Chondrocyte (in vitro differentiated cells): ENCODE measurements around the gene TMPRSS5. TPM values are rescaled to one million over a fixed set of nuclear protein-coding genes. Genes with fewer than 3 reads are reported as not detected.
"Not testable (repeated sequence)": the region's sequence is repeated elsewhere in the genome, so short reads cannot be mapped to it uniquely, and the experiment has no call there.

Experiments used
- DNase-seq: peaks from one replicate; pipeline ENCODE4 v3.0.0; 2021; ENCODE audit warnings: mixed read lengths, low spot score
- H3K27ac Mint-ChIP-seq: one replicate; pipeline ENCODE4 v1.8.0; 2021; ENCODE audit warnings: mild to moderate bottlenecking, moderate library complexity, mixed read lengths; ENCODE audit not compliant: unreplicated experiment
- H3K27me3 Mint-ChIP-seq: 2 replicates; pipeline ENCODE4 v1.8.0; 2021; ENCODE audit warnings: low read depth, mixed read lengths
- H3K36me3 Mint-ChIP-seq: 2 replicates; pipeline ENCODE4 v1.8.0; 2021; ENCODE audit warnings: low read depth, mixed read lengths
- H3K4me1 Mint-ChIP-seq: 2 replicates; pipeline ENCODE4 v1.8.0; 2021; ENCODE audit warnings: low read depth, mild to moderate bottlenecking, mixed read lengths
- H3K4me3 Mint-ChIP-seq: one replicate; pipeline ENCODE4 v1.8.0; 2021; ENCODE audit warnings: mild to moderate bottlenecking, moderate library complexity, mixed read lengths; ENCODE audit not compliant: unreplicated experiment
- H3K9me3 Mint-ChIP-seq: 2 replicates; pipeline ENCODE4 v1.8.0; 2021; ENCODE audit warnings: low read depth, mixed read lengths
- total RNA-seq: library from RNA; stranded (reverse); gene quantifications from 3 replicates; pipeline ENCODE4 v1.2.1, GENCODE V29; 2021
- TF ChIP-seq, protein P1 (sequence below): fragments of 200-600 bp; sonication (generic); IDR thresholded peaks from 2 replicates; pipeline ENCODE4 v1.5.0; 2021; ENCODE audit warnings: antibody characterized with exemption, mild to moderate bottlenecking, moderate library complexity

TMPRSS5 gene
- total RNA-seq, 1 donor from 2014 or later = 0.37 TPM

DNA sequence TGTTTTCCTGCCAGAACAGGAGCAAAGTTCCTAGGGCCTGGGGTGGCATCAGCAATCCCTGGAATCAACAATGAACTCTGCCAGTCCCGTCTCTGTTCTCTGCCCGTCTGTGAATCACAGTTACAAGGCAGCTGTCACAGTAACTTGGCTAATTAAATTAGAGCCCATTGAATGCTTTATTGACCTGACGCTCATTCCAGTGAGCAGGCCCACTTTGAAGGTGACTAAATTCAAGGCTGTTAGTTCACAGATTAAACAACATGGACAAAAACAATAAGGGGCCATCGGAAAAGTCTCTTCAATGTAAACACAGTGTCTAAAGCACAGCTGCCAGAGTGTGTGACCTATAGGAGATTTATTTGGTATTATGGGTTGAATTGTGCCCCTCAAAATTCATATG lies 17.7 kb upstream of the TMPRSS5 start:
- TF ChIP-seq, protein P1, sequence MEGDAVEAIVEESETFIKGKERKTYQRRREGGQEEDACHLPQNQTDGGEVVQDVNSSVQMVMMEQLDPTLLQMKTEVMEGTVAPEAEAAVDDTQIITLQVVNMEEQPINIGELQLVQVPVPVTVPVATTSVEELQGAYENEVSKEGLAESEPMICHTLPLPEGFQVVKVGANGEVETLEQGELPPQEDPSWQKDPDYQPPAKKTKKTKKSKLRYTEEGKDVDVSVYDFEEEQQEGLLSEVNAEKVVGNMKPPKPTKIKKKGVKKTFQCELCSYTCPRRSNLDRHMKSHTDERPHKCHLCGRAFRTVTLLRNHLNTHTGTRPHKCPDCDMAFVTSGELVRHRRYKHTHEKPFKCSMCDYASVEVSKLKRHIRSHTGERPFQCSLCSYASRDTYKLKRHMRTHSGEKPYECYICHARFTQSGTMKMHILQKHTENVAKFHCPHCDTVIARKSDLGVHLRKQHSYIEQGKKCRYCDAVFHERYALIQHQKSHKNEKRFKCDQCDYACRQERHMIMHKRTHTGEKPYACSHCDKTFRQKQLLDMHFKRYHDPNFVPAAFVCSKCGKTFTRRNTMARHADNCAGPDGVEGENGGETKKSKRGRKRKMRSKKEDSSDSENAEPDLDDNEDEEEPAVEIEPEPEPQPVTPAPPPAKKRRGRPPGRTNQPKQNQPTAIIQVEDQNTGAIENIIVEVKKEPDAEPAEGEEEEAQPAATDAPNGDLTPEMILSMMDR = no peak
- Mint-ChIP-seq H3K27ac (no peak overlapping the region), H3K36me3 (peaks cover 13% of the 10 kb centered on the region), H3K4me1 (peaks cover 2% of the 10 kb centered on the region), H3K4me3 (no peak overlapping the region), H3K27me3 (no peaks in the 10 kb centered on the region), H3K9me3 (no peaks in the 10 kb centered on the region)
- DNase-seq = no peak

DNA sequence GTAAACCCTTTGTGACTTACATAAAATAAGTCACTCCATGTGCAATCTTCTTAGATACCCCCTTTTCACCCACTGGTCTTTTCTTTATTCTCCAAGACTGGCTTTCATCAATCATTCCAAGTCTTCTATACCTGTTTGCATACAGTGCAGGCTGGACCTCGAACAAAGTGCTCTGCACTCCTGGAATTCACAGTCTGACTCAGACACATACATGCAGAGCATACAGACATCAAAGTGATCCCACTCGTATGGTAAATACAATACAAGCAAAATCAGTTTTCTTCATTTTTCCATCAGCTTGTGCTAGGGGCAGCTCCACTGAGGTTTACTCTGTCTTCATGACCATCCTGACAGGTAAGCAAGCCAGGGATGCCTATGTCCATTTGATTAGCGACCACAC lies 16.8 kb upstream of the TMPRSS5 start:
- DNase-seq = no peak
- Mint-ChIP-seq H3K4me3 (no peak overlapping the region), H3K27me3 (no peaks in the 10 kb centered on the region), H3K36me3 (peaks cover 14% of the 10 kb centered on the region), H3K4me1 (no peaks in the 10 kb centered on the region), H3K9me3 (no peaks in the 10 kb centered on the region), H3K27ac (no peak overlapping the region)
- TF ChIP-seq, protein P1 = no peak

- Mint-ChIP-seq H3K36me3 (peaks cover 19% of the 10 kb centered on the region), H3K4me3 (no peak overlapping the region), H3K27me3 (no peaks in the 10 kb centered on the region), H3K4me1 (no peaks in the 10 kb centered on the region), H3K27ac (no peak overlapping the region), H3K9me3 (peaks cover 6% of the 10 kb centered on the region)
- TF ChIP-seq, protein P1 = no peak
- DNase-seq = no peak
Observed at GRCh38 chr11:113722221-113722620, 16.1 kb upstream of the TMPRSS5 start.

DNA sequence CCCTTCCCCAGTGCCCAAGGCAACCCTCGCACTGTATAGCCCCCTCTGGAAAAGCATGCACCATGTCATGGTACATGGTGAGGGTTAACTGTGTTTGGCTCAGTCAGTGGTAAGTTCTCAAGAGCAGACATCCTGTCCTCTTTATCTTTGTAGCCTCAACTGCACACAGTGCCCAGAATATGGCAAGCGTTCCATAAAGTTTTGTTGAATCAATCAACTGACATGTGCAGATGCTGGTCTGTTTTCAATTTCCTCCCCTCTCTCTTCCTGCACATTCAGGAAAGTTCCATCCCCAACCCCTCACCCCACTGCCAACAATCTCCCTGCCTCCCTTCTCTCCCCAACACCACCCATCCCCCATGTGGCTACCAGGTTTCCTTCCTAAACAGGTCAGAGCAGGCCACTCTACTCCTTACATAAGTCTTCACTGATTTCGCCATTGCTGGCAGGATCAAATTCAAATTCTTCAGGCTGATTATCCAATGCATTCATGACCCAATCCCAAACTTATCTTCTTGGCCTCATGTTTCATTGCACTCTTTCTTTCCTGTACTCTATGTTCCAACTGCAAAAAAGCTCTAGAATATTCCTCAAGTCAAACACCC lies 15.5 kb upstream of the TMPRSS5 start:
- H3K4me1 Mint-ChIP-seq = no peaks in the 10 kb centered on the region
- no peak overlapping the region for H3K4me3 Mint-ChIP-seq
- TF ChIP-seq, protein P1 = no peak
- peaks cover 23% of the 10 kb centered on the region for H3K36me3 Mint-ChIP-seq
- peaks cover 13% of the 10 kb centered on the region for H3K9me3 Mint-ChIP-seq
- H3K27me3 Mint-ChIP-seq = no peaks in the 10 kb centered on the region
- no peak overlapping the region for H3K27ac Mint-ChIP-seq
- no peak for DNase-seq

- not testable (repeated sequence) for H3K4me3 Mint-ChIP-seq, H3K4me1 Mint-ChIP-seq, DNase-seq, H3K27ac Mint-ChIP-seq, H3K27me3 Mint-ChIP-seq
- Mint-ChIP-seq H3K36me3 (peaks cover 23% of the 10 kb centered on the region), H3K9me3 (peaks cover 13% of the 10 kb centered on the region)
Observed at GRCh38 chr11:113720478-113720877, 14.4 kb upstream of the TMPRSS5 start.

GRCh38 chr11:113715882-113716625 lies 9.9 kb upstream of the TMPRSS5 start:
- Mint-ChIP-seq H3K27me3 (no peaks in the 10 kb centered on the region), H3K4me3 (no peak overlapping the region), H3K27ac (no peak overlapping the region), H3K4me1 (no peaks in the 10 kb centered on the region), H3K36me3 (peaks cover 26% of the 10 kb centered on the region), H3K9me3 (peaks cover 28% of the 10 kb centered on the region)
- TF ChIP-seq, protein P1 = no peak
- DNase-seq = no peak
